ENCODE results near the gene COL8A2. TPM values are rescaled to one million over a fixed set of nuclear protein-coding genes. Genes with fewer than 3 reads are reported as not detected.

Gene COL8A2
- total and polyA plus RNA-seq, 2 of the 4 experiments (the other 2 are of a cell fraction) = 0.54 to 1.1 TPM

- in situ Hi-C loops (cut with MboI; ENCODE audit: low sequenced_read_pairs) = loop anchor here (25.0 kb wide), 1 partner anchor 293 kb away; no protein-coding TSS in a partner anchor
- H3K27ac ChIP-seq (ENCODE audit: insufficient read depth, low read length) = no peak overlapping the region
- TF ChIP-seq MAZ (IDR thresholded peaks at IDR 0.05; ENCODE audit: borderline replicate concordance, low read depth, low read length) (no peak), MAFK (IDR thresholded peaks at IDR 0.05; ENCODE audit: low read depth, low read length) (no peak), USF2 (IDR thresholded peaks at IDR 0.05; ENCODE audit: low read depth, low read length) (no peak), SMC3 (IDR thresholded peaks at IDR 0.05; ENCODE audit: low read depth, low read length) (no peak), MXI1 (IDR thresholded peaks at IDR 0.05; ENCODE audit: borderline replicate concordance, low read depth, low read length) (no peak), RCOR1 (IDR thresholded peaks at IDR 0.05; ENCODE audit: insufficient replicate concordance, low read length) (no peak), RFX5 (IDR thresholded peaks at IDR 0.05; ENCODE audit: low read depth, low read length) (no peak), CEBPB (IDR thresholded peaks at IDR 0.05; ENCODE audit: low read depth, low read length) (no peak), ELK1 (IDR thresholded peaks at IDR 0.05; ENCODE audit: borderline replicate concordance, low read depth, low read length) (no peak), CTCF (conservative IDR thresholded peaks at IDR 0.05; ENCODE audit: low read depth, low read length) (no peak), BHLHE40 (IDR thresholded peaks at IDR 0.05; ENCODE audit: low read depth, low read length) (no peak), FOS (IDR thresholded peaks at IDR 0.05; ENCODE audit: low read depth, low read length) (no peak), RAD21 (IDR thresholded peaks at IDR 0.05; ENCODE audit: low read length) (no peak), CHD1 (IDR thresholded peaks at IDR 0.05; ENCODE audit: low read depth, low read length) (no peak), POLR2A (IDR thresholded peaks at IDR 0.05; ENCODE audit: low read depth, low read length) (no peak), NFE2L2 (IDR thresholded peaks at IDR 0.05; ENCODE audit: low read depth, low read length) (no peak)
- ATAC-seq (ENCODE audit: low read depth) (peak; percentile 69), DNase-seq (no peak)
- peak overlapping the region; percentile 9; the same call in 1 of the 2 replicates for H4K5ac ChIP-seq (ENCODE audit: low read depth, low read length)
- H3K9me1 ChIP-seq (ENCODE audit: insufficient read depth, low read length) = no peaks in the 10 kb centered on the region
- peak overlapping the region; percentile 87 for H4K91ac ChIP-seq (ENCODE audit: insufficient read depth, low read depth, low read length)
- H3K27me3 ChIP-seq (ENCODE audit: control insufficient read depth, insufficient read depth, low read length) = peaks cover 18% of the 10 kb centered on the region
- peaks cover 13% of the 10 kb centered on the region for H3K4me1 ChIP-seq (ENCODE audit: control insufficient read depth, insufficient read depth, low read length)
- peak overlapping the region; percentile 15 for H2BK5ac ChIP-seq (ENCODE audit: low read depth, low read length, poor library complexity, severe bottlenecking)
- H2BK15ac ChIP-seq (ENCODE audit: low read depth, low read length) = no peak overlapping the region
- no peaks in the 10 kb centered on the region for H3K79me1 ChIP-seq (ENCODE audit: low read depth in 1 of 2, low read length in 2 of 2)
- H3K56ac ChIP-seq (ENCODE audit: extremely low read depth, insufficient read depth, low read length) = no peak overlapping the region
- H3K4me3 ChIP-seq (ENCODE audit: insufficient read depth, low read depth, low read length) = no peak overlapping the region
- H3K23ac ChIP-seq (ENCODE audit: low read depth, low read length) = no peak overlapping the region
- dilution Hi-C loops (cut with HindIII; ENCODE audit: low sequenced_read_pairs, unreplicated experiment) = no loop called here
- peak overlapping the region; percentile 28; the same call in 1 of the 2 replicates for H3K14ac ChIP-seq (replicated peaks; ENCODE audit: low read depth, low read length)
- WGBS, 2 experiments (ENCODE audit: extremely low coverage in 2 of 2, insufficient read length in 1 of 2) = 60% methylated on average over 2 of the region's 9 CpGs; no CpG with 5 or more reads in 1 of the 2 experiments
- no peaks in the 10 kb centered on the region; the same call in 1 of the 2 replicates for H4K20me1 ChIP-seq (ENCODE audit: insufficient read depth, low read length)
- peak overlapping the region; percentile 26 for H2BK120ac ChIP-seq (ENCODE audit: low read depth, low read length)
- H4K8ac ChIP-seq (ENCODE audit: low read depth in 2 of 2, low read length in 2 of 2) = peak overlapping the region in 1 of 2 experiments; percentile 40; a peak in 3 of 4 replicates
- intact Hi-C loops (cut with micrococcal nuclease) = no loop called here
- H3K4ac ChIP-seq (ENCODE audit: low read depth, low read length) = peak overlapping the region; percentile 76
- H2AK5ac ChIP-seq (ENCODE audit: low read depth, low read length) = peak overlapping the region; percentile 38; the same call in 1 of the 2 replicates
- H3K4me2 ChIP-seq (ENCODE audit: low read depth, low read length) = 0 out of 2 replicates have a peak overlapping the region, but pooled peaks have one; percentile 5
- 0 out of 2 replicates have a peak overlapping the region, but pooled peaks have one; percentile 17 for H2BK20ac ChIP-seq (ENCODE audit: low read depth, low read length)
- POLR2A ChIA-PET (ENCODE audit: unreplicated experiment) = no interaction called here
- 0 out of 2 replicates have a peak overlapping the region, but pooled peaks have one; percentile 15 for H3K18ac ChIP-seq (ENCODE audit: low read depth, low read length)
- H3K9ac ChIP-seq (ENCODE audit: low read depth, low read length) = no peak overlapping the region
- H2AFZ ChIP-seq (replicated peaks; ENCODE audit: low read length, poor library complexity) = peak overlapping the region; percentile 80
- CTCF ChIA-PET = interaction anchor here (0.9 to 4.1 kb wide), 2 partner anchors 9 to 15 kb away, joined by 3 to 21 read pairs; no protein-coding TSS in a partner anchor
- H2AK9ac ChIP-seq (replicated peaks; ENCODE audit: low read depth, low read length, poor library complexity) = no peak overlapping the region
- no peaks in the 10 kb centered on the region for H3K9me3 ChIP-seq (ENCODE audit: control insufficient read depth, insufficient read depth, low read length)
- H3K36me3 ChIP-seq (ENCODE audit: control insufficient read depth, insufficient read depth, low read length) = no peaks in the 10 kb centered on the region
- no TSS peak for BruUV-seq (replicated peaks)
Observed at GRCh38 chr1:36119456-36119855, 5.6 kb downstream of the COL8A2 start.
